Activated T-cell treated with anti-CD3 and anti-CD28 coated beads for 24 hours (primary cell): ENCODE results near the gene PPP1R14C.

Experiments used
- DNase-seq: peaks from one replicate; pipeline ENCODE4 v3.0.0-alpha.2; 2020; ENCODE audit warnings: low read depth

Gene PPP1R14C

GRCh38 chr6:150220634-150221551 lies 78.0 kb downstream of the PPP1R14C start:
- DNase-seq = no peak

- no peak for DNase-seq
Measured at GRCh38 chr6:150224820-150225219, 82.0 kb downstream of the PPP1R14C start.

GRCh38 chr6:150227281-150227680 lies 84.4 kb downstream of the PPP1R14C start:
- DNase-seq = no peak

GRCh38 chr6:150228072-150228733 lies 85.4 kb downstream of the PPP1R14C start:
- no peak for DNase-seq

DNA sequence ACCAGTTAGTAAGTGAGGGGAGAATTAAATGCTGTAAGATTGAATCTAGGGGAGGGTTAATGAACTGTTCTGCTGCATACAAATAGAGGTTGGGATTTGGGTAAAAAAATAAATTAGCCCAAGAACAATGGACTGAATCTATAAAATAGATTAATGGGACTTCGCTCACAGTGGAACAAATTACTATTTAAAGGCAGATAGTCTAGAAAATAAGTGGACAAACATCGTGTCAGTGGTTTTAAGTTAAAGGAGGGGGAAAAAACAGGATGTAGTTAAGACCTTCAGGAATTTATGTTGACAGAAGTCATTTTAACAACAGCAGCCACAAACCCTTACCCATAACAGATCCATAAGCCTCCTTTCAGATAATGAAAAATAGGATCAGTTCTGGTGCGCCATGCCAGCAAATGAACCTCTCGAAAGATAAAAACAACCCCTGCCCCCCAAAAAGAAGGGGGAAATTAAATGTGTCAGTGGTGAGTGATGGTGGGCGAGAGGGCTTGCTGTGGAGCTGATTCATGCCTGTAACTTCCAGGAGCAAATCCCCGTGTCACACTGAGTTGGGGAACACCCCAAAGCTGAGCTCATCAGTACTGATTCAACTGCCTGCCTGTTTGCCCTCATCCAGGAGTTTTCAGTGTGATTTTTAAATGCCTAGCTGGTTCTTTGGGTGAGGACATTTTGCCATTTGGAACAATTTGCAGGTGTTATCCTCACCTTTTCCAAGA lies 86.8 kb downstream of the PPP1R14C start:
- DNase-seq = no peak

DNA sequence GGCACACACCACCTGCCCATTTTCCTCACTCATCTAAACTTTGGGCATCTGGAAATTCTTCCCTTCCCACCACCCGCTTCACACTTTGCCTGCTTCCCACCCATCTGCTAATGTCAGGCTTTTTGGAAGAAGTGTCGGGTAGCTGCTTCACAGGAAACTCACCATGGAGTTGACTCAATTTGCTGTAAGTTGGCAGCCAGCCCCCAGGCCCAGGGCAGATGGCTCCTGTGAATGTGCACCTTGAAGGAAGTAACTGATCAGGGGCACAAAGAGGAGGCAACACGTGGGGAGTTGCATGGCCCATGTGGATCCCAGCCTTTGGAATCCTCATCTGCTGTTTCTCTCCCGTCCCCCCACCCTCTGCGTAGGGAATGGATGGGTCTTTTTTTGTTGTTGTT lies 87.3 kb downstream of the PPP1R14C start:
- DNase-seq = no peak

- no peak for DNase-seq
Measured at GRCh38 chr6:150230832-150231524, 88.1 kb downstream of the PPP1R14C start.

- no peak for DNase-seq
Measured at GRCh38 chr6:150231525-150231850, 88.6 kb downstream of the PPP1R14C start.

DNA sequence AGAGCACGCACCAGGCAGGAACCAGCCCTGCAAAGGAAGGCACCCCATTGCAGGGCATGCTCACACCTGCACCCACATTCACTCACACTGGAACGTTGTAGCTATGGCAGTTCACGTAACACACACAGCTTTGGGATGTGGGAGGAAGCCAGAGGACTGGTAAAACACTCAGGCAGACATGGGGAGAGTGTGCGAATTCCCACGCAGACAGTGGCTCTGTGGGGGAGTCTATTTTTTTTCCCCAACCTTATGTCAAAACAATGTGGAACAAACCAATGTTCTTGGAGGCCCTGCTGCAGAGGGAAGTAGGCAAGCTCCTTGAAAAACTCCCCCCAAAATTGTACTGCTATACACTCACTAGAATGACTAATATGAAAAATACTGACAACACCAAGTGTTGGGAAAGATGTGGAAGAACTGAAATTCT lies 91.0 kb downstream of the PPP1R14C start:
- DNase-seq = no peak

DNA sequence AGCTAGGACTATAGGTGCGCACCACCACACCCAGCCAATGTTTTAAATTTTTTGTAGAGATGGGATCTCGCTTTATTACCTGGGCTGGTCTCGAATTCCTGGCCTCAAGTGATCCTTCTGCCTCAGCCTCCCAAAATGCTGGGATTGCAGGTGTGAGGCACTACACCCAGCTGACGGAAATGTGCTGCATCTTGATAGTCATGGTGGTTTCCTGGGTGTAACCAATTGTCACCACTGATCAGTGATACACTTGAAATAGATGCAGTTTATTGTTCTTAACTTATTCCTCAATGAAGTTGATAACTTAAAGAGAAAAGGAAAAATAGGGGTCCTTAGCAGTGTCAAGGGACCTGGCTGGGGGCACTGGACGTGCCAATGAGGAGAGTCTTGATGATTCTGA lies 92.4 kb downstream of the PPP1R14C start:
- DNase-seq = no peak

- DNase-seq = no peak
Measured at GRCh38 chr6:150236114-150236513, 93.3 kb downstream of the PPP1R14C start.

DNA sequence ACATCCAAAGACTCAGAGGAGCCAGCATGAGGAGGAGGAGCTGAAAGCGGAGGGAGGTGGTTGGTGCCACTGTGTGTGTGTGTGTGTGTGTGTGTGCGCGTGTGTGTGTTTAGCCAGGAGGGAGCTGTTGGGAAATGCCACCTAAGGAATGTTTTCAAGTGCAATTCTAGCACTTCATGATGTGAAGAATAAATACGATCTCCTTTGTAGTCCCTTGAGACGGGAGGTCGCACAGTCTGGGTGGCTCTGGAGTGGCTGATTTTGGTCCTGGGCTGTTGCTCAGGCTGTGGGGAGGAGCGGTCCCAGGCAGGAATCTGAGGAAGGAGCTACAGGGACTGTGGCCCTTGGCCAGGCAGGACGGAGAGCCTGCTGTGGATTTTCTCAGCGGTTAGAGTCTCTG lies 93.7 kb downstream of the PPP1R14C start:
- DNase-seq = no peak

- no peak for DNase-seq
Measured at GRCh38 chr6:150237626-150238025, 94.8 kb downstream of the PPP1R14C start.

GRCh38 chr6:150238336-150238741 lies 95.5 kb downstream of the PPP1R14C start:
- DNase-seq = no peak

GRCh38 chr6:150238846-150239407 lies 96.1 kb downstream of the PPP1R14C start:
- DNase-seq = no peak

- DNase-seq = peak; percentile 55
Measured at GRCh38 chr6:150241756-150242155, 98.9 kb downstream of the PPP1R14C start.

DNA sequence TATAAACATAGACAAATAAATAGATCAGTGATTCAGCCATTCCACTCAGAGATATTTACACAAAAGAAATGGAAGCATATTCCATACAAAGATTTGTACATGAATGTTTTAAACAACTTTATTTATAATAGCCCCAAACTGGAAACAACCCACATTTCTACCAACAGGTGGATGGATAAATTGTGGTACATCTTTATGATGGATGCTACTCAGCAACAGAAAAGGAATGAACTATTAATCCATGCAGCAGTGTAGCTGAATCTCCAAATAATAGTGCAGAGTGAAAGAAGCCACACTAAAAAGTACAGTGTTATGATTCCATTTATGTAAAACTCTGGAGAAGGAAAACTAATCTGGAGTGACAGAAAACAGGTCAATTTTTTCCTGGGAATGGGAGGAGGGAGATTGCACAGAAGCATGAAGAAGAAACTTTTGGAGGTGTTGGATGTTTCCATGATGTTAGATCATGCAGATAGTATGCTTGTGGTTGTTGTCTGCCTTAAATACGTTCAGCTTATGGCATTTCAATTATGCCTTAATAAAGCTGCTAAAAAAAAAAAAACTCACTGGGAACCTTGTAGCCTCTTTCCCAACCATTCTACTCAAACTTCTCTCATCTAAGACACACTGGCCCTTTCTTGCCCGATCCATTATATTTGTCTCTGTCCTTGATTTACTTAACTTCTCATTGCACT lies 100.9 kb downstream of the PPP1R14C start:
- no peak for DNase-seq

- DNase-seq = no peak
Measured at GRCh38 chr6:150245148-150245935, 102.5 kb downstream of the PPP1R14C start.

DNA sequence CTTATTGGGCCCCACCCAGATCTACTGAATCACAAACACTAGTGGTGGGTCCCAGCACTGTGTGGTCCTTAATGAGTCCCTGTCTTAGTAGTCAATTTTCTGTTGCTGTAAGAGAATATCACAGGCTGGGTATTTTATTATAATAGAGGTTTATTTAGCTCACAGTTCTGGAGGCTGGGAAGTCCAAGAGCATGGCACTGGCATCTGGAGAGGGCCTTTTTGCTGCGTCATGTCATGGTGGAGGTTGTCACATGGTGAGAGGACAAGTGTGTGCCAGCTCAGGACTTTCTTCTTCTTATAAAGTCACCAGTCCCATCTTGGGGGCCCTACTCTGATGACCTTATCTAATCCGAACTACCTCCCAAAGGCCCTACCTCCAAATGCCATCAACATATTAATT lies 105.0 kb downstream of the PPP1R14C start:
- no peak for DNase-seq

DNA sequence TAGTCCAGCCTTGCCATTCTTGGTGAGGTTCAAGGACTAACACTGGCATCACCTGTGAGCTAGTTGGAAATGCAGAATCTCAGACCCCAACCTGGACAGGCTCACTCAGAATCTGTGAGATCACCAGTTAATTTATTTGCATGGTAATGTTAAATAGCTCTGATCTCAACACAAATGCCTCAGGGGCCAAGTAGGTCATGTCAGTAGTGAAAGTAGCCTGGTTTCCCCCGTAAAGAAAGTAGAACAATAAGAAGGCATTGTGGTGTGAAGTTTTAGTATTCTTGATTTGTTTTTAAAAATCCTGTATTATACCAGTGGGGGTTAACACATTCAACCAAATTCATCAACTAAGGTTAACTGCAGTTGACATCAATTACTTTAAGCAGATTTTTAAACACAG lies 105.5 kb downstream of the PPP1R14C start:
- DNase-seq = no peak
